HepG2 (cell line): Measurements from ENCODE around the gene NUDT6.

Experiments
- BRD4 ChIP-seq: sonication (generic); formaldehyde crosslinking; IDR thresholded peaks from 2 replicates; pipeline ENCODE4 v1.4.0; 2020; ENCODE audit warnings: missing genetic modification reagents
- EP300 ChIP-seq, 3 experiments: sonication (generic) in 1 of 3; formaldehyde crosslinking in 1 of 3; IDR thresholded peaks; 2 replicates each; pipeline versions ENCODE4 v1.5.1 to v1.6.1; 2011 to 2020; ENCODE audit warnings: low read depth in 2 of 3, low read length in 2 of 3, borderline replicate concordance in 1 of 3, improper control_type of control experiment in 1 of 3, mild to moderate bottlenecking in 1 of 3, missing genetic modification reagents in 1 of 3, moderate library complexity in 1 of 3
- FIP1L1 ChIP-seq: fragments of 200-400 bp; formaldehyde crosslinking; IDR thresholded peaks from 2 replicates; pipeline ENCODE4 v1.6.1; 2018; ENCODE audit warnings: low read depth, mild to moderate bottlenecking, low read length, moderate library complexity, borderline replicate concordance; ENCODE audit not compliant: insufficient read depth
- IKZF1 ChIP-seq: fragments of 450-650 bp; IDR thresholded peaks from 2 replicates; pipeline ENCODE4 v1.7.1; 2016
- POLR2AphosphoS5 ChIP-seq: IDR thresholded peaks from 2 replicates; pipeline ENCODE4 v1.6.1; 2012; ENCODE audit warnings: low read depth, low read length
- TAF1 ChIP-seq: sonication (generic); formaldehyde crosslinking; IDR thresholded peaks from 2 replicates; pipeline ENCODE4 v1.4.0; 2020; ENCODE audit warnings: missing genetic modification reagents
- TCF12 ChIP-seq, 2 experiments: fragments of 450-650 bp in 1 of 2; sonication (generic) in 1 of 2; formaldehyde crosslinking in 1 of 2; IDR thresholded peaks; 2 replicates each; pipeline versions ENCODE4 v1.6.1 to v1.8.0; 2017 to 2022; ENCODE audit warnings: antibody characterized with exemption in 1 of 2, mild to moderate bottlenecking in 1 of 2, missing genetic modification reagents in 1 of 2, moderate library complexity in 1 of 2
- ZNF543 ChIP-seq: sonication (generic); formaldehyde crosslinking; IDR thresholded peaks from 2 replicates; pipeline ENCODE4 v1.4.0; 2020; ENCODE audit warnings: mild to moderate bottlenecking, missing genetic modification reagents
- TF ChIP-seq, protein P1 (sequence below): sonication (generic); formaldehyde crosslinking; IDR thresholded peaks from 2 replicates; pipeline ENCODE4 v1.9.0; 2021; ENCODE audit warnings: missing genetic modification reagents, borderline replicate concordance
- TF ChIP-seq, protein P2 (sequence below): sonication (generic); formaldehyde crosslinking; IDR thresholded peaks from 2 replicates; pipeline ENCODE4 v1.5.0; 2020; ENCODE audit warnings: mild to moderate bottlenecking, missing genetic modification reagents, moderate library complexity
- TF ChIP-seq, protein P3 (sequence below): sonication (generic); formaldehyde crosslinking; IDR thresholded peaks from 2 replicates; pipeline ENCODE4 v1.4.0; 2020; ENCODE audit warnings: mild to moderate bottlenecking, missing genetic modification reagents
- TF ChIP-seq, protein P4 (sequence below): sonication (generic); formaldehyde crosslinking; IDR thresholded peaks from 2 replicates; pipeline ENCODE4 v1.4.0; 2020; ENCODE audit warnings: missing genetic modification reagents
- TF ChIP-seq, protein P5 (sequence below): conservative IDR thresholded peaks from 2 replicates; pipeline ENCODE4 v1.6.1; 2018; ENCODE audit warnings: missing genetic modification reagents
- TF ChIP-seq, protein P6 (sequence below): sonication (generic); formaldehyde crosslinking; IDR thresholded peaks from 2 replicates; pipeline ENCODE4 v1.4.0; 2020; ENCODE audit warnings: missing genetic modification reagents, borderline replicate concordance

DNA sequence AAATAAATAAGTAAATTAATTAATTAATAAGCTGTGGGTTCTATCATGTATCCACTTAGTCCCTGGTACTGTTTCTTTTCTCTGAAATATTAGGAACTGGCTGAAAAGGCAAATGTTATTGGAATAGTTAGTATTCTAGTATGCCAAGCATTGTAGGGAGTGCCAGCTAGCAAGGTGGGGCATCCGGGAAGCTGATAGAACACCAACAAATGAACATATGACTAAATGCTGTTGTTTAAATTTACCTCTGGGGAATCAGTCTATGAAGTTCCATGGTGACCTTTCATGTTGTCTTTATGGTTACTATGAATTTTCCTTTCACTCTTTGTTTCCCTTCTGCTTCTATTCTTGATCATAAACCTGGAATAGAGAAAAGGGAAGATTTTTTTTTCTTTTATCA, 32.7 kb downstream of the NUDT6 start:
- TF ChIP-seq, protein P1, sequence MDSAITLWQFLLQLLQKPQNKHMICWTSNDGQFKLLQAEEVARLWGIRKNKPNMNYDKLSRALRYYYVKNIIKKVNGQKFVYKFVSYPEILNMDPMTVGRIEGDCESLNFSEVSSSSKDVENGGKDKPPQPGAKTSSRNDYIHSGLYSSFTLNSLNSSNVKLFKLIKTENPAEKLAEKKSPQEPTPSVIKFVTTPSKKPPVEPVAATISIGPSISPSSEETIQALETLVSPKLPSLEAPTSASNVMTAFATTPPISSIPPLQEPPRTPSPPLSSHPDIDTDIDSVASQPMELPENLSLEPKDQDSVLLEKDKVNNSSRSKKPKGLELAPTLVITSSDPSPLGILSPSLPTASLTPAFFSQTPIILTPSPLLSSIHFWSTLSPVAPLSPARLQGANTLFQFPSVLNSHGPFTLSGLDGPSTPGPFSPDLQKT (CRISPR knock-in tag): no peak
- no peak for TF ChIP-seq ZNF543 (CRISPR knock-in tag)
- TF ChIP-seq EP300 (IDR thresholded peaks at IDR 0.05; ENCODE audit: low read depth in 2 of 2, low read length in 2 of 2): no peak
- no peak for TF ChIP-seq EP300 (CRISPR knock-in tag; IDR thresholded peaks at IDR 0.05; ENCODE audit: borderline replicate concordance)
- TF ChIP-seq POLR2AphosphoS5: no peak
- TF ChIP-seq, protein P2, sequence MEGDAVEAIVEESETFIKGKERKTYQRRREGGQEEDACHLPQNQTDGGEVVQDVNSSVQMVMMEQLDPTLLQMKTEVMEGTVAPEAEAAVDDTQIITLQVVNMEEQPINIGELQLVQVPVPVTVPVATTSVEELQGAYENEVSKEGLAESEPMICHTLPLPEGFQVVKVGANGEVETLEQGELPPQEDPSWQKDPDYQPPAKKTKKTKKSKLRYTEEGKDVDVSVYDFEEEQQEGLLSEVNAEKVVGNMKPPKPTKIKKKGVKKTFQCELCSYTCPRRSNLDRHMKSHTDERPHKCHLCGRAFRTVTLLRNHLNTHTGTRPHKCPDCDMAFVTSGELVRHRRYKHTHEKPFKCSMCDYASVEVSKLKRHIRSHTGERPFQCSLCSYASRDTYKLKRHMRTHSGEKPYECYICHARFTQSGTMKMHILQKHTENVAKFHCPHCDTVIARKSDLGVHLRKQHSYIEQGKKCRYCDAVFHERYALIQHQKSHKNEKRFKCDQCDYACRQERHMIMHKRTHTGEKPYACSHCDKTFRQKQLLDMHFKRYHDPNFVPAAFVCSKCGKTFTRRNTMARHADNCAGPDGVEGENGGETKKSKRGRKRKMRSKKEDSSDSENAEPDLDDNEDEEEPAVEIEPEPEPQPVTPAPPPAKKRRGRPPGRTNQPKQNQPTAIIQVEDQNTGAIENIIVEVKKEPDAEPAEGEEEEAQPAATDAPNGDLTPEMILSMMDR (CRISPR knock-in tag): no peak
- TF ChIP-seq, protein P3, sequence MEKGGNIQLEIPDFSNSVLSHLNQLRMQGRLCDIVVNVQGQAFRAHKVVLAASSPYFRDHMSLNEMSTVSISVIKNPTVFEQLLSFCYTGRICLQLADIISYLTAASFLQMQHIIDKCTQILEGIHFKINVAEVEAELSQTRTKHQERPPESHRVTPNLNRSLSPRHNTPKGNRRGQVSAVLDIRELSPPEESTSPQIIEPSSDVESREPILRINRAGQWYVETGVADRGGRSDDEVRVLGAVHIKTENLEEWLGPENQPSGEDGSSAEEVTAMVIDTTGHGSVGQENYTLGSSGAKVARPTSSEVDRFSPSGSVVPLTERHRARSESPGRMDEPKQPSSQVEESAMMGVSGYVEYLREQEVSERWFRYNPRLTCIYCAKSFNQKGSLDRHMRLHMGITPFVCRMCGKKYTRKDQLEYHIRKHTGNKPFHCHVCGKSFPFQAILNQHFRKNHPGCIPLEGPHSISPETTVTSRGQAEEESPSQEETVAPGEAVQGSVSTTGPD (CRISPR knock-in tag): no peak
- TF ChIP-seq TCF12 (IDR thresholded peaks at IDR 0.05): no peak
- no peak for TF ChIP-seq TCF12 (CRISPR knock-in tag; IDR thresholded peaks at IDR 0.05)
- TF ChIP-seq TAF1 (CRISPR knock-in tag): no peak
- TF ChIP-seq, protein P4, sequence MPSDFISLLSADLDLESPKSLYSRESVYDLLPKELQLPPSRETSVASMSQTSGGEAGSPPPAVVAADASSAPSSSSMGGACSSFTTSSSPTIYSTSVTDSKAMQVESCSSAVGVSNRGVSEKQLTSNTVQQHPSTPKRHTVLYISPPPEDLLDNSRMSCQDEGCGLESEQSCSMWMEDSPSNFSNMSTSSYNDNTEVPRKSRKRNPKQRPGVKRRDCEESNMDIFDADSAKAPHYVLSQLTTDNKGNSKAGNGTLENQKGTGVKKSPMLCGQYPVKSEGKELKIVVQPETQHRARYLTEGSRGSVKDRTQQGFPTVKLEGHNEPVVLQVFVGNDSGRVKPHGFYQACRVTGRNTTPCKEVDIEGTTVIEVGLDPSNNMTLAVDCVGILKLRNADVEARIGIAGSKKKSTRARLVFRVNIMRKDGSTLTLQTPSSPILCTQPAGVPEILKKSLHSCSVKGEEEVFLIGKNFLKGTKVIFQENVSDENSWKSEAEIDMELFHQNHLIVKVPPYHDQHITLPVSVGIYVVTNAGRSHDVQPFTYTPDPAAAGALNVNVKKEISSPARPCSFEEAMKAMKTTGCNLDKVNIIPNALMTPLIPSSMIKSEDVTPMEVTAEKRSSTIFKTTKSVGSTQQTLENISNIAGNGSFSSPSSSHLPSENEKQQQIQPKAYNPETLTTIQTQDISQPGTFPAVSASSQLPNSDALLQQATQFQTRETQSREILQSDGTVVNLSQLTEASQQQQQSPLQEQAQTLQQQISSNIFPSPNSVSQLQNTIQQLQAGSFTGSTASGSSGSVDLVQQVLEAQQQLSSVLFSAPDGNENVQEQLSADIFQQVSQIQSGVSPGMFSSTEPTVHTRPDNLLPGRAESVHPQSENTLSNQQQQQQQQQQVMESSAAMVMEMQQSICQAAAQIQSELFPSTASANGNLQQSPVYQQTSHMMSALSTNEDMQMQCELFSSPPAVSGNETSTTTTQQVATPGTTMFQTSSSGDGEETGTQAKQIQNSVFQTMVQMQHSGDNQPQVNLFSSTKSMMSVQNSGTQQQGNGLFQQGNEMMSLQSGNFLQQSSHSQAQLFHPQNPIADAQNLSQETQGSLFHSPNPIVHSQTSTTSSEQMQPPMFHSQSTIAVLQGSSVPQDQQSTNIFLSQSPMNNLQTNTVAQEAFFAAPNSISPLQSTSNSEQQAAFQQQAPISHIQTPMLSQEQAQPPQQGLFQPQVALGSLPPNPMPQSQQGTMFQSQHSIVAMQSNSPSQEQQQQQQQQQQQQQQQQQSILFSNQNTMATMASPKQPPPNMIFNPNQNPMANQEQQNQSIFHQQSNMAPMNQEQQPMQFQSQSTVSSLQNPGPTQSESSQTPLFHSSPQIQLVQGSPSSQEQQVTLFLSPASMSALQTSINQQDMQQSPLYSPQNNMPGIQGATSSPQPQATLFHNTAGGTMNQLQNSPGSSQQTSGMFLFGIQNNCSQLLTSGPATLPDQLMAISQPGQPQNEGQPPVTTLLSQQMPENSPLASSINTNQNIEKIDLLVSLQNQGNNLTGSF: no peak
- no peak for TF ChIP-seq FIP1L1
- TF ChIP-seq, protein P5, sequence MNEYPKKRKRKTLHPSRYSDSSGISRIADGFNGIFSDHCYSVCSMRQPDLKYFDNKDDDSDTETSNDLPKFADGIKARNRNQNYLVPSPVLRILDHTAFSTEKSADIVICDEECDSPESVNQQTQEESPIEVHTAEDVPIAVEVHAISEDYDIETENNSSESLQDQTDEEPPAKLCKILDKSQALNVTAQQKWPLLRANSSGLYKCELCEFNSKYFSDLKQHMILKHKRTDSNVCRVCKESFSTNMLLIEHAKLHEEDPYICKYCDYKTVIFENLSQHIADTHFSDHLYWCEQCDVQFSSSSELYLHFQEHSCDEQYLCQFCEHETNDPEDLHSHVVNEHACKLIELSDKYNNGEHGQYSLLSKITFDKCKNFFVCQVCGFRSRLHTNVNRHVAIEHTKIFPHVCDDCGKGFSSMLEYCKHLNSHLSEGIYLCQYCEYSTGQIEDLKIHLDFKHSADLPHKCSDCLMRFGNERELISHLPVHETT (CRISPR knock-in tag): no peak
- TF ChIP-seq IKZF1: no peak
- TF ChIP-seq, protein P6, sequence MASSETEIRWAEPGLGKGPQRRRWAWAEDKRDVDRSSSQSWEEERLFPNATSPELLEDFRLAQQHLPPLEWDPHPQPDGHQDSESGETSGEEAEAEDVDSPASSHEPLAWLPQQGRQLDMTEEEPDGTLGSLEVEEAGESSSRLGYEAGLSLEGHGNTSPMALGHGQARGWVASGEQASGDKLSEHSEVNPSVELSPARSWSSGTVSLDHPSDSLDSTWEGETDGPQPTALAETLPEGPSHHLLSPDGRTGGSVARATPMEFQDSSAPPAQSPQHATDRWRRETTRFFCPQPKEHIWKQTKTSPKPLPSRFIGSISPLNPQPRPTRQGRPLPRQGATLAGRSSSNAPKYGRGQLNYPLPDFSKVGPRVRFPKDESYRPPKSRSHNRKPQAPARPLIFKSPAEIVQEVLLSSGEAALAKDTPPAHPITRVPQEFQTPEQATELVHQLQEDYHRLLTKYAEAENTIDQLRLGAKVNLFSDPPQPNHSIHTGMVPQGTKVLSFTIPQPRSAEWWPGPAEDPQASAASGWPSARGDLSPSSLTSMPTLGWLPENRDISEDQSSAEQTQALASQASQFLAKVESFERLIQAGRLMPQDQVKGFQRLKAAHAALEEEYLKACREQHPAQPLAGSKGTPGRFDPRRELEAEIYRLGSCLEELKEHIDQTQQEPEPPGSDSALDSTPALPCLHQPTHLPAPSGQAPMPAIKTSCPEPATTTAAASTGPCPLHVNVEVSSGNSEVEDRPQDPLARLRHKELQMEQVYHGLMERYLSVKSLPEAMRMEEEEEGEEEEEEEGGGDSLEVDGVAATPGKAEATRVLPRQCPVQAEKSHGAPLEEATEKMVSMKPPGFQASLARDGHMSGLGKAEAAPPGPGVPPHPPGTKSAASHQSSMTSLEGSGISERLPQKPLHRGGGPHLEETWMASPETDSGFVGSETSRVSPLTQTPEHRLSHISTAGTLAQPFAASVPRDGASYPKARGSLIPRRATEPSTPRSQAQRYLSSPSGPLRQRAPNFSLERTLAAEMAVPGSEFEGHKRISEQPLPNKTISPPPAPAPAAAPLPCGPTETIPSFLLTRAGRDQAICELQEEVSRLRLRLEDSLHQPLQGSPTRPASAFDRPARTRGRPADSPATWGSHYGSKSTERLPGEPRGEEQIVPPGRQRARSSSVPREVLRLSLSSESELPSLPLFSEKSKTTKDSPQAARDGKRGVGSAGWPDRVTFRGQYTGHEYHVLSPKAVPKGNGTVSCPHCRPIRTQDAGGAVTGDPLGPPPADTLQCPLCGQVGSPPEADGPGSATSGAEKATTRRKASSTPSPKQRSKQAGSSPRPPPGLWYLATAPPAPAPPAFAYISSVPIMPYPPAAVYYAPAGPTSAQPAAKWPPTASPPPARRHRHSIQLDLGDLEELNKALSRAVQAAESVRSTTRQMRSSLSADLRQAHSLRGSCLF (CRISPR knock-in tag): no peak
- no peak for TF ChIP-seq BRD4 (CRISPR knock-in tag)
